NB4 (cell line): ENCODE results near the gene AGFG2.

Experiments used
- POLR2A ChIP-seq: IDR thresholded peaks from 2 replicates; pipeline ENCODE4 v1.6.1; 2011; ENCODE audit warnings: mild to moderate bottlenecking; ENCODE audit not compliant: insufficient read length; ENCODE audit errors: extremely low read depth
- TF ChIP-seq, protein P1 (sequence below): IDR thresholded peaks from one replicate; pipeline ENCODE4 v1.5.1; 2012; ENCODE audit warnings: low read depth, low read length

GRCh38 chr7:100566018-100566531, 27.1 kb downstream of the AGFG2 start:
- TF ChIP-seq, protein P1, sequence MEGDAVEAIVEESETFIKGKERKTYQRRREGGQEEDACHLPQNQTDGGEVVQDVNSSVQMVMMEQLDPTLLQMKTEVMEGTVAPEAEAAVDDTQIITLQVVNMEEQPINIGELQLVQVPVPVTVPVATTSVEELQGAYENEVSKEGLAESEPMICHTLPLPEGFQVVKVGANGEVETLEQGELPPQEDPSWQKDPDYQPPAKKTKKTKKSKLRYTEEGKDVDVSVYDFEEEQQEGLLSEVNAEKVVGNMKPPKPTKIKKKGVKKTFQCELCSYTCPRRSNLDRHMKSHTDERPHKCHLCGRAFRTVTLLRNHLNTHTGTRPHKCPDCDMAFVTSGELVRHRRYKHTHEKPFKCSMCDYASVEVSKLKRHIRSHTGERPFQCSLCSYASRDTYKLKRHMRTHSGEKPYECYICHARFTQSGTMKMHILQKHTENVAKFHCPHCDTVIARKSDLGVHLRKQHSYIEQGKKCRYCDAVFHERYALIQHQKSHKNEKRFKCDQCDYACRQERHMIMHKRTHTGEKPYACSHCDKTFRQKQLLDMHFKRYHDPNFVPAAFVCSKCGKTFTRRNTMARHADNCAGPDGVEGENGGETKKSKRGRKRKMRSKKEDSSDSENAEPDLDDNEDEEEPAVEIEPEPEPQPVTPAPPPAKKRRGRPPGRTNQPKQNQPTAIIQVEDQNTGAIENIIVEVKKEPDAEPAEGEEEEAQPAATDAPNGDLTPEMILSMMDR = no peak
- no peak for TF ChIP-seq POLR2A
